SW 1271 (cell line): ENCODE results near the gene SLC29A1.
"Not testable (repeated sequence)": the region's sequence is repeated elsewhere in the genome, so short reads cannot be mapped to it uniquely, and the experiment has no call there.

ENCODE experiments used
- DNase-seq, 2 experiments: peaks; one replicate each; lab custom pipeline; 2025; lab: John Stamatoyannopoulos, UW

Gene SLC29A1

GRCh38 chr6:44222486-44223318, 693 bp upstream of the SLC29A1 start:
- peak in 1 of 2 experiments; percentile 70 for DNase-seq

DNA sequence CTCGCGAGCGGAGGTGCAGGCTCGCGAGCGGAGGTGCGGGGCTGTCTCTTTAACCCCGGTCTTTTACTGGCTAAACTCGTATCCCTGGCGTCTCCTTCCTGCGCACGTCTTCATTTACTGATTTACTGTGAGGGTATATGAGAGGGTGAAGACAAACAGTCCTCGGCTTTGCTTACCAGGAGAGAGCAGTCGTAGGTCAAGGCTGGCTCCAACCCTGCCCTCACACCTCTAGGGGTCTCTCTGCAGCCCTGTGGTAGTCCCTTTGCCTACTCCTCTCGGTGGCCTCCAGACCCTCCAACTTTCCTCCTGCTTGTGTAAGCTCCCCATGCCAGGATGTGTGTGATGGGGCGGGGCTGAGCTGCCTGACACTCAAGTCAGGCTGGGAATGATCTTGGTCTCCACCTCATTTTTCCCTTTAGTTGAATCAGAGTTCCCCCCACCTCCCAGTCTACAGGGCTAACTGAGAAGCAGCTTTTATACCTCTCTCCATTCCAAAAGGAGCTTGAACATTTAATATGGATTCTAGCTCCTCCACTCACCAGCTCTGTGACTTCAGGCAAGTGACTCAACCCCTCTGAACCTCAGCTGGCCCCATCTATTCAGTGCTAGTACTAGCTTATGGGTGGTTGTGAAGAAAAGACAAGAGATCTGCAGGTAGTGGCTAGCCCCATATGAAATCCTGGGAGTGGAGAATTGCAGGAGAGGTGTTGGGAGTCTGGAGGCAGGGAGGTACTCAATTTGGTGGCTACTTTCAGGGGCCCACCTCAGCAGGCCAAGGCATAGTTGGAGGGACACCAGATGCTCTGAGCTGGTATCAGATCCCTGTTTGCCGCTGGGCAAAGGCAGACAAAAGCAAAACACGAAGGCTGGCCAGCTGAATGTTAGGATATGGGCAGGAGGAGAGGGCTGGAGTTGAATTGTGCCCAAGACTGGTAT, 902 bp downstream of the SLC29A1 start:
- peak in 1 of 2 experiments; percentile 61 for DNase-seq

DNA sequence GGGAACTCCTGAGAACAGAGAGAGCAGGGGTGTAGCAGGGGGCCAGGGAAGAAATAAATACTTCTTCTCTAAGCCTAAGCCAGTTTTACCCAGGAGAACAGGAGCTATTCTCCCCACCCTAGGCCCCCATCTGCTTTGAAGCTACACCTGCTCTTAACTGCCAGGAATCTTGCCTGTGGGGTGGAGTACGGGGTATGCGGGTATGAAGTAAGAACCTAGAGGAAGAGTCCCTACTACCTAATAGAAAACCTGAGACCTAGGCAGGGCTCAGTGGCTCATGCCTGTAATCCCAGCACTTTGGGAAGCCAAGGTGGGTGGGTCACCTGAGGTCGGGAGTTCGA, 1.5 kb downstream of the SLC29A1 start:
- DNase-seq: no peak

DNA sequence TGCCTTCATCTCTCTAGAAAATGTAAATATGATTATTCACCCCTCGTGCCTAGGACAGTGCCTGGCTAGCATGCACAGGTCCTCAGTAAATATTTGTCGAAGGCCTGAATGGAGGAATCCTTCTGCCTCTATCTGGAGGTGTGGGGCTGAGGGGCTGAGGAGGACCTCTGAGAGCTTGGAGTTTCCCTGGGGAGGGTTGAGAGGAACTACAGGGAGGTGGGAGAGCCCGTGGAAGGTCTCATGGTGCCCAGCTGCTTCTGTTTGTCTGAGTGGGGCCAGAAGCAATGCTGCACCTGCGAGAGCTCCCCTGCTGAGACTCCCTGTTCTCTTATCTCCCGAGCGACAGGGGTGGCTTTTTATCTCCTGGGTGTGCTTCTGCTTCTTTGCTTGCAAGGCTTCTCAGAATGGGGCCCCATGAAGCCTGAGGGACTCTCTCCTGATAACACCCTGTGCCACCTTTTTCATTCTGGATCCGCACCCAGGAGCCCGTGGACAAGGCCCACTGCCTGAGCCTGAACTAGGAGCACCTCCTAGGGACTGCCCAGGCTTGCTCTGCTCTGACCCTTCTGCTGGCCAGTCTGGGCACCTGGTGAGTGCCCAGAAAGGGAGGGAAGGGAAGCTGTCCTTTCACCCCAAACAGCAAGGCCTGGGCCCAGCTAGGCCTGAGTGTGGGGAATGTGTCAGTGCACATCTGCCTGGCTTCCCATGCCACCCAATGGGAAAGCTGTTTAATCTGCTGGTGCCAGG, 2.4 kb downstream of the SLC29A1 start:
- no peak for DNase-seq

GRCh38 chr6:44226368-44227147, 3.2 kb downstream of the SLC29A1 start:
- DNase-seq: no peak

DNA sequence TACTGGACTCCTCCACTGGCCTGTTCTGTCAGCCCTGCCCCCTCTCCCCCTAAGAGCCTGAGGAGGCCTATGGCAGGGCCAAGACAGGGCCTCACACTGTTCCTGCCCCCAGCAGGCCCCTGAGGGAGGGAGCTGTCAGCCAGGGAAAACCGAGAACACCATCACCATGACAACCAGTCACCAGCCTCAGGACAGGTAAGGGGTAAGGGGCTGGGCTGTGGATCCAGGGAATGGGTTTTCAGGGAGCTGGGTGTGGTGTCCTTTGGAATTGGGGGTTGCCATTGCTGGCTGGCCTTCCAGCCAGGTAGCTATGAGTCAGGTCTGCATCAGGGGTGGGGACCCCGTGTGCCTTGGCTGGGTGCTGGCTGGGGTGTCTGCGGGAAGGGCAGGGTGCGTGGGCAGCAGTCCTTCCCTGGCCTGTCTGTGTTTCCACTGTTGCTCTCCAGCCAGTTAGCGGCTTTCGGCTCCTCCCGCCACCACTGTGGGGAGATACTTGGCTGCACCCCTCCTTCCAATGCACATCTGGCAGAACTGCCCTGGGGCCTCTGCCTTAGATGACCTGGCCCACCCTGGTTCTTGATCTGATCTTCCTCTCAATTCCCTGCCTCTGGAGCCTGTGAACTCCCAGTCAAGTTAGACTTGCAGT, 3.9 kb downstream of the SLC29A1 start:
- DNase-seq: no peak

DNA sequence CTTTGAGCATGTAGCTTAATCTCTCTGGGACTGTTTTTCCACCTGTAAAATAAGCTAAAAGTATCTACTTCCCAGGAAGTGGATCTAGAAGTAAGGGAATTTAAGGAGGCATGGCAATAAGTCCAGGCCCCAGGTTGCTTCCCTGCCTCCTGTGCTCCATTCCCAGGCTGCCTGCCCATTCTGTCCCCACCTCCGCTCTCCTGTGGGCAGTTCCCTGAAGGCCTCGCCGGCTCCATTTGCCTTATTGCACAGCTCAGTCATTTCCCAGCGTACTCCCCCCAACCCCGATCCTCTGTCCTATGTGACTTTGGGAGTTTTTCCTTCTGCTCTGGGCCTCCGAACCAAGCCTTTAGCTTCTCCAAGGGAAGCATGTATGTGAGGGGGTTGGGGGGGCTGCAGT, 4.6 kb downstream of the SLC29A1 start:
- no peak for DNase-seq

DNA sequence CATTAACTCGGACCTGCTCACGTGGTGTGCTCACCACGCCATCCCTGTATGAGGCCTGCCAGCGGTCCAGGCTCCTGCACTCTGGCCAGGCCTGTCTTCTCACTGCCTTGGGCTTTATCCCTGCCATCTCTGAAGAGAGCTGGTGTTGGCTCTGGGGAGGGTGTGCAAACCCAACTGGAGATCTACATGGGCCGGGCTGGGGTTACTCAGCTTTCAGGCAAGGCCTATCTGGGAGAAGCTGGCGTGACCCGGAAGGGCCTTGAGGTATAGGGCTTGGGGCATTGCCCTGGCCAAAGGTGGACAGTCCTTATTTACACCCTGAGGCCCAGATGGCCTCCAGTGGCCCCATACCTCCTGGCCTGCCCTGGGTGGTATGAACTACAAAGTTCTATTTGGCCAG, 5.0 kb downstream of the SLC29A1 start:
- no peak for DNase-seq

- no peak for DNase-seq
Observed at GRCh38 chr6:44228836-44229235, 5.4 kb downstream of the SLC29A1 start.

DNA sequence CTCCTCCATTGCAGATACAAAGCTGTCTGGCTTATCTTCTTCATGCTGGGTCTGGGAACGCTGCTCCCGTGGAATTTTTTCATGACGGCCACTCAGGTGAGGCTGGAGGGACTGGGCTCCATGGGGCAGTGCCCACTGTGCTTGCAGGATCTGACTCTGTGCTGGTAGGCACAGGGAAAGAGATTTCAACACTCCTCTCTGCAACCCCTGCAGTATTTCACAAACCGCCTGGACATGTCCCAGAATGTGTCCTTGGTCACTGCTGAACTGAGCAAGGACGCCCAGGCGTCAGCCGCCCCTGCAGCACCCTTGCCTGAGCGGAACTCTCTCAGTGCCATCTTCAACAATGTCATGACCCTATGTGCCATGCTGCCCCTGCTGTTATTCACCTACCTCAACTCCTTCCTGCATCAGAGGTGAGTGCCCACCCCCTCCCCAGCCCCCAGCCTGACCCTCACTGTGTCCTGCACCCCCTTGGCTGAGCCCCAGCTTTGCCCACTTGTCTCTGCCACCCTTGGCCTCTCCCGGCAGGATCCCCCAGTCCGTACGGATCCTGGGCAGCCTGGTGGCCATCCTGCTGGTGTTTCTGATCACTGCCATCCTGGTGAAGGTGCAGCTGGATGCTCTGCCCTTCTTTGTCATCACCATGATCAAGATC, 6.1 kb downstream of the SLC29A1 start:
- no peak for DNase-seq

- DNase-seq: no peak
Observed at GRCh38 chr6:44230034-44230675, 6.8 kb downstream of the SLC29A1 start.

GRCh38 chr6:44231426-44231825, 8.0 kb downstream of the SLC29A1 start:
- not testable (repeated sequence) for DNase-seq

GRCh38 chr6:44232676-44233566, 9.5 kb downstream of the SLC29A1 start:
- DNase-seq: no peak

DNA sequence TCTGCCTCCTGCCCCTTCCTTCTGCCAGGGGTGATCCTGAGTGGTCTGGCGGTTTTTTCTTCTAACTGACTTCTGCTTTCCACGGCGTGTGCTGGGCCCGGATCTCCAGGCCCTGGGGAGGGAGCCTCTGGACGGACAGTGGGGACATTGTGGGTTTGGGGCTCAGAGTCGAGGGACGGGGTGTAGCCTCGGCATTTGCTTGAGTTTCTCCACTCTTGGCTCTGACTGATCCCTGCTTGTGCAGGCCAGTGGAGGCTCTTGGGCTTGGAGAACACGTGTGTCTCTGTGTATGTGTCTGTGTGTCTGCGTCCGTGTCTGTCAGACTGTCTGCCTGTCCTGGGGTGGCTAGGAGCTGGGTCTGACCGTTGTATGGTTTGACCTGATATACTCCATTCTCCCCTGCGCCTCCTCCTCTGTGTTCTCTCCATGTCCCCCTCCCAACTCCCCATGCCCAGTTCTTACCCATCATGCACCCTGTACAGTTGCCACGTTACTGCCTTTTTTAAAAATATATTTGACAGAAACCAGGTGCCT, 10.2 kb downstream of the SLC29A1 start:
- DNase-seq: no peak

DNA sequence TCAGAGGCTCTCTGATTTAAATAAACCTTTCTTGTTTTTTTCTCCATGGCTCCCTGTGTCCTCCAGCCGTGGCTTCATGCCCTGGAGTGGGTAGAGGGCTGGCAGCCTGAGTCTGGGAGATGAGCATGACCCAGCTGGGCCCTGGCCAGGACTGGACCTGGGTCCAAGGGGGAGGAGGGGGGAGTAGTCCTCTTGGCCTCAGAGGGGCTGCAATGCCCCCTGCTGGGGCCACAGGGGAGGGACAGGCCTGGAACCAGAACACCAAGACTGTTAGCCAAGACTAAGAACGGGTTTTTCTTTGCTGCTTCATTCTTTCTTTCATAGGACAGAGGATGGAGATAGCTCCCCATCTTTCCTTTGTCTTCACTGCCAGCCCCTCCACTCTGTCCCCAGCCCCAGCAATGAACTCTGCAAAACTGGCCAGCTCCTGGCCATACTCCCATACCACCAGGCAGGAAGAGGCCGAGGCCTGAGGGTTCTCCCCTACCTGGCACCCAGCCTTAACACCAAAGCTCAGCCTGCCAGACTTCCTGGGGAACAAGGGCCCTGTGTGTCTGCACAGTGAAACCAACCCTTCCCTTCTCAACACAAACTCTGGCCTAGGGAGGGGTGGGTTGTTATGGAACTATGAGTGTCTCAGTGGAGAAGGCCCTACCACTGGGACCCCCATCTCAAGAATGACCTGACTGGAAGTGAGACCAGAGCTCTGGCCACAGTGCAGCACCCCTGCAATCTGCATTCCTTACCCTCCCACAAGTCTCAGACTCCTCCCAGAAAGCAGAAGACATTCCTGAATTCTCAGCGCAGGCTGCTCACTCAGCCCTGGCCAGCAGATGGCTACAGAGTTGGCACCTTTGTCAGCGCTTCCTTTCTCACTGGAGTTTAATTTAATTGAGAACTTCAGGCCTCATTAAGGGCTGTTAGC, 11.0 kb downstream of the SLC29A1 start:
- peak in 1 of 2 experiments; percentile 71 for DNase-seq

- DNase-seq: no peak
Observed at GRCh38 chr6:44235269-44235668, 11.9 kb downstream of the SLC29A1 start.

DNA sequence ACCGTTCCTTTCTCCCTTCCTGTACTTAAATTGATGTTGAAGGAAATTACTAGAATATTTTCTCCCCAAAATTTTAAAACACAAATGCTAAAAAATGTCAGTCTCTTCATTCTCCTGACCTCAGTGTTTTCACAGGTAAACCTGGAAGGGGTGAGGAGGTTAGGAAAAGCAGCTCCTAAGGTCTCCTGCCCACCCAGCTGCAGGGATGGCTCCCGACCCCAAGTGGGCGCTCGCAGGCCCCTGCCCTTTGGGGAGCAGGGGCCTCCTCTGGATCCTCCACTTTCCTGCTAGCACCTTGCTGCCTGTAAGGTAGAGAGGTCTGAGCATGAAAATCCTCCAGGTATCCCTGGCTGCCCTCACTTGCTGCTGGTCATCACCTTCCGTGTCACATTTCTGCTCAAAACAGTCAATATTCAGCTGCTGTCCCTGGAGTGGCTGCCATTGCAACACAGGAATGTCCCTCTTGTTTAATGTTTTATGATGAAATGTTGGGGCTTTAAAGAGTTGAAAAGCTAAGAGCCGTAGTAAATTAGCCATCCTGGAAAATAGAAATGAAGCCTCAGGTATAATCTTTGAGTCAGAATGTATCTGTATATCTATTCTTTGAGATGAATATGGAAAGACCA, 12.6 kb downstream of the SLC29A1 start:
- DNase-seq: no peak
